Parathyroid adenoma (tissue), 2 donors: Measurements from ENCODE around the gene PET117.

Experiments used
- H2AFZ ChIP-seq: fragments of 300-600 bp; sonication (generic); one replicate; pipeline ENCODE4 v1.7.0; 2017; ENCODE audit warnings: antibody characterized with exemption, mild to moderate bottlenecking
- H3K27ac ChIP-seq: fragments of 300-600 bp; sonication (generic); one replicate; pipeline ENCODE4 v1.7.0; 2017
- H3K27me3 ChIP-seq: fragments of 300-600 bp; sonication (generic); one replicate; pipeline ENCODE4 v1.7.0; 2017; ENCODE audit warnings: low read length; ENCODE audit not compliant: control insufficient read depth, insufficient read depth
- H3K36me3 ChIP-seq: fragments of 300-600 bp; sonication (generic); one replicate; pipeline ENCODE4 v1.7.0; 2017; ENCODE audit warnings: low read length; ENCODE audit not compliant: control insufficient read depth, insufficient read depth
- H3K4me1 ChIP-seq: fragments of 300-600 bp; sonication (generic); one replicate; pipeline ENCODE4 v1.7.0; 2017; ENCODE audit warnings: control low read depth
- H3K4me2 ChIP-seq: fragments of 300-600 bp; sonication (generic); one replicate; pipeline ENCODE4 v1.7.0; 2017; ENCODE audit warnings: low read length
- H3K4me3 ChIP-seq: fragments of 300-600 bp; sonication (generic); one replicate; pipeline ENCODE4 v1.7.0; 2017; ENCODE audit warnings: low read depth, low read length
- H3K79me2 ChIP-seq: fragments of 300-600 bp; sonication (generic); one replicate; pipeline ENCODE4 v1.7.0; 2017; ENCODE audit warnings: control low read depth
- H3K9ac ChIP-seq: fragments of 300-600 bp; sonication (generic); one replicate; pipeline ENCODE4 v1.7.0; 2017; ENCODE audit warnings: mild to moderate bottlenecking
- H3K9me3 ChIP-seq: fragments of 300-600 bp; sonication (generic); one replicate; pipeline ENCODE4 v1.7.0; 2017; ENCODE audit warnings: low read length; ENCODE audit not compliant: control insufficient read depth
- TF ChIP-seq, protein P1 (sequence below): fragments of 300-600 bp; sonication (generic); IDR thresholded peaks from one replicate; pipeline ENCODE4 v1.7.0; 2017; ENCODE audit warnings: antibody characterized with exemption, mild to moderate bottlenecking
- donor health status: primary hyperparathyroidism.

Gene PET117

DNA sequence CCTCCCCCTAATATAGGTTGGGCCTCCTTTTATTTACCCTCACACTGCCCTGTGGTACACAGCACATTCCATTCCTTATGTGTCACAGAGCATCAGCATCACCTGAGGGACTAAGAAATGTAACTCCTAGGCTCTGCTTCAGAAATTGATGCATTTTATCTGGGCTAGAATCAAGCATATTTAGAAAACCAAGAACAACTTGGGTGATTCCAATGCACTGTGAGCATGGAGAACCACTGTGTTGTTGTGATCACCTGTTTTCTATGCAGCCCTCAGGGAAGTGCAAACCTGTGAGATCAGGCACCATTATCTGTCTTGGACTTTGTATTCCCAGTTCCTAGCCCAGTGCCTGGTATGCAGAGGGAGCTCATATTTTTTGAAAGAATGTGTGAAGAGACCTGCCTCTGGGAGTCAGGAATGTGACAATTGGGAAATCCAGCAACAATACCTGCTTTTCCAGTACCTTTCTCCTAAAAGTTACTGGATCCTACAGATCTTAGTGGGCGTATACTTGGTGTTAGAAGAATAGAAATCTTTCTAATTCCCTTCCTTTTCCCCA is 7.0 kb downstream of the PET117 start:
- no peak overlapping the region for H3K9ac ChIP-seq
- no peaks in the 10 kb centered on the region for H3K27me3 ChIP-seq
- H3K36me3 ChIP-seq, result no peaks in the 10 kb centered on the region

DNA sequence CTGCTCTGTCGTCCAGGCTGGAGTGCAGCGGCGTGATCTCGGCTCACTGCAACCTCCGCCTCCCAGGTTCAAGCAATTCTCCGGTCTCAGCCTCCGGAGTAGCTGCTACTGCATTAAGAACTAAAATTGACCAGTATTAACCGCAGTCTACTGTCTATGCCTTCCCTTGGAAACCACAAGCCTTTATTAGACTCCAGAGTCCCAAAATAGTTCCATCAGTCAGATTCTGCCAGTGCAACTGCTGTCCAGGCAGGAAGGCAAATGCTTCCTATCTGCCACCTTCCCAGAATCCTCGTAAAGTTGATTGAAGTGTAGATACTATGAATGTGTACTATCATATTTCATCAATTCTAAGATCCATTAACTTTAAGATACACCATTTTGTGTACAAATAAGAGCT is 16.7 kb downstream of the PET117 start:
- H3K36me3 ChIP-seq, result no peaks in the 10 kb centered on the region
- TF ChIP-seq, protein P1, sequence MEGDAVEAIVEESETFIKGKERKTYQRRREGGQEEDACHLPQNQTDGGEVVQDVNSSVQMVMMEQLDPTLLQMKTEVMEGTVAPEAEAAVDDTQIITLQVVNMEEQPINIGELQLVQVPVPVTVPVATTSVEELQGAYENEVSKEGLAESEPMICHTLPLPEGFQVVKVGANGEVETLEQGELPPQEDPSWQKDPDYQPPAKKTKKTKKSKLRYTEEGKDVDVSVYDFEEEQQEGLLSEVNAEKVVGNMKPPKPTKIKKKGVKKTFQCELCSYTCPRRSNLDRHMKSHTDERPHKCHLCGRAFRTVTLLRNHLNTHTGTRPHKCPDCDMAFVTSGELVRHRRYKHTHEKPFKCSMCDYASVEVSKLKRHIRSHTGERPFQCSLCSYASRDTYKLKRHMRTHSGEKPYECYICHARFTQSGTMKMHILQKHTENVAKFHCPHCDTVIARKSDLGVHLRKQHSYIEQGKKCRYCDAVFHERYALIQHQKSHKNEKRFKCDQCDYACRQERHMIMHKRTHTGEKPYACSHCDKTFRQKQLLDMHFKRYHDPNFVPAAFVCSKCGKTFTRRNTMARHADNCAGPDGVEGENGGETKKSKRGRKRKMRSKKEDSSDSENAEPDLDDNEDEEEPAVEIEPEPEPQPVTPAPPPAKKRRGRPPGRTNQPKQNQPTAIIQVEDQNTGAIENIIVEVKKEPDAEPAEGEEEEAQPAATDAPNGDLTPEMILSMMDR, result no peak
- no peak overlapping the region for H3K27ac ChIP-seq
- no peaks in the 10 kb centered on the region for H3K9me3 ChIP-seq
- H3K27me3 ChIP-seq, result no peaks in the 10 kb centered on the region
- no peak overlapping the region for H3K9ac ChIP-seq
- no peak overlapping the region for H2AFZ ChIP-seq
- no peak overlapping the region for H3K4me3 ChIP-seq
- H3K79me2 ChIP-seq, result no peaks in the 10 kb centered on the region
- no peak overlapping the region for H3K4me2 ChIP-seq
- no peaks in the 10 kb centered on the region for H3K4me1 ChIP-seq

More for the DNA sequence above, 7.0 kb downstream of the PET117 start:
- no peak overlapping the region for H3K4me3 ChIP-seq
- no peak overlapping the region for H2AFZ ChIP-seq
- peaks cover 9% of the 10 kb centered on the region for H3K79me2 ChIP-seq
- TF ChIP-seq, protein P1, result no peak
- peaks cover 5% of the 10 kb centered on the region for H3K4me1 ChIP-seq
- H3K27ac ChIP-seq, result no peak overlapping the region
- H3K9me3 ChIP-seq, result no peaks in the 10 kb centered on the region
- no peak overlapping the region for H3K4me2 ChIP-seq

DNA sequence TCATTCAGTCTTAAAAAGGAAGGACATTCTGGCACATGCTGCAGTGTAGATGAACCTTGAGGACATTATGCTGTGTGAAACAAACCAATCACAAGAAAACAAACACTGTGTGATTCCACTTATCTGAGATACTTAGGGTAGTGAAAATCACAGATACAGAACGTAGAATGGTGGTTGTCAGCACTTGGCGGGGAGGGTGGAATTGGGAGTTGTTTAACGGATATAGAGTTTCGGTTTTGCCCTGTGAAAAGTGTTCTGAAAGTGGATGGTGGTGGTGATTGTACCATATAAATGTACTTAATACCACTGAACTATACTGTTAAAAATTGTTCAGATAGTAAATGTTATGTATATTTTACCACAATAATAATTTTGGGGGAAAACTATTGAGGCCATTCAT is 18.4 kb downstream of the PET117 start:
- Histone ChIP-seq H3K27me3 (no peaks in the 10 kb centered on the region), H3K36me3 (no peaks in the 10 kb centered on the region), H3K9ac (no peak overlapping the region), H3K79me2 (no peaks in the 10 kb centered on the region), H2AFZ (no peak overlapping the region), H3K4me2 (no peak overlapping the region), H3K27ac (no peak overlapping the region), H3K4me3 (no peak overlapping the region), H3K9me3 (no peaks in the 10 kb centered on the region), H3K4me1 (no peaks in the 10 kb centered on the region)
- TF ChIP-seq, protein P1, result no peak

DNA sequence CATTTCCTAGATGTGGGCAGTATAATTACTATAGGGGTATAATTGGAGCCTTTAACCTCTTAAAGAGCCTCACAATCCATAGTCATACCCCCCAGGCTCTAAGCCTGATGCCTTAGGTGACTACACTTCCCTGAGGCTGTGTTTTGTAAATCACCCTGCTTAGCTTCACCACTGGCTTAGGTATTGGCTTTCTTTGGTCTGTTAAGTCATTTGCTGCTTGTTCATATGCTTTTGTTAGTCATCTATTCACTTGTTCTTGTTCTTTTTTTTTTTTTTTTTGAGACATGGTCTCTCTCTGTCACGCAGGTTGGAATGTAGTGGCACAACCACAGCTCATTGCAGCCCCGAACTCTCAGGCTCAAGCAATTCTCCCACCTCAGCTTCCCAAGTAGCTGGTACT is 26.7 kb downstream of the PET117 start:
- Histone ChIP-seq H2AFZ (no peak overlapping the region), H3K27me3 (no peaks in the 10 kb centered on the region), H3K9ac (no peak overlapping the region), H3K27ac (no peak overlapping the region), H3K4me2 (no peak overlapping the region), H3K4me3 (no peak overlapping the region), H3K9me3 (no peaks in the 10 kb centered on the region), H3K79me2 (peaks cover 3% of the 10 kb centered on the region), H3K4me1 (no peaks in the 10 kb centered on the region), H3K36me3 (no peaks in the 10 kb centered on the region)
- TF ChIP-seq, protein P1, result no peak

DNA sequence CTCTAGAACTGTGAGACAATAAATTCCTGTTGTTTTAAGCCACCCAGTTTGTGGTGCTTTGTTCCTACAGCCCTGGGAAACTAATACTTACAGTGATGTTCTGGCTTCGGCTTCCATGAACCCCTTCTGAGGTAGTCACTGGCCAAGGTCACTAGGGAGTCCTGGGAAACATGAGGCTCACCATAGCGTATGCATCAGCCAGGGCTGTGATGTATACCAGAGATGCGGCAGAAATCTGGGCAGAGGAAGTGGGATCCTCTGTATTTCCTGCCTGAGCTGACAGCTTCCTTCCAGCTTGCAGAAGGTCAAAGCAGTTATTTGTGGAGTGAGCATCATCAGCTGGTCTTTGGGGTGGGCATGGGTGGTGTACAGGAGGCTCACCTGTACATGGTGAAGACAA is 27.9 kb downstream of the PET117 start:
- Histone ChIP-seq H3K4me3 (no peak overlapping the region), H3K27ac (no peak overlapping the region), H3K36me3 (no peaks in the 10 kb centered on the region), H3K9me3 (no peaks in the 10 kb centered on the region), H3K9ac (no peak overlapping the region), H3K79me2 (peaks cover 3% of the 10 kb centered on the region), H3K4me2 (no peak overlapping the region), H3K27me3 (no peaks in the 10 kb centered on the region), H3K4me1 (no peaks in the 10 kb centered on the region), H2AFZ (no peak overlapping the region)
- TF ChIP-seq, protein P1, result no peak
